ENCODE data around the gene C1QTNF12.

C1QTNF12 gene

GRCh38 chr1:1239227-1239613 lies 7.3 kb downstream of the C1QTNF12 start:
- POLR2A ChIA-PET: interaction anchor here (0.9 to 1.0 kb wide), 2 partner anchors 9 to 91 kb away, joined by 3 to 4 read pairs; no protein-coding TSS in a partner anchor
- TF ChIP-seq LEF1 (IDR thresholded peaks at IDR 0.05; ENCODE audit: borderline replicate concordance) (no peak), TARDBP (IDR thresholded peaks at IDR 0.05) (no peak), L3MBTL2 (conservative IDR thresholded peaks at IDR 0.05) (no peak), ELF4 (IDR thresholded peaks at IDR 0.05) (no peak), BHLHE40 (IDR thresholded peaks at IDR 0.05; ENCODE audit: borderline replicate concordance) (no peak), ARNT (IDR thresholded peaks at IDR 0.05) (no peak), FOXM1 (IDR thresholded peaks at IDR 0.05; ENCODE audit: borderline replicate concordance) (no peak), ZNF384 (IDR thresholded peaks at IDR 0.05) (no peak), CTBP1 (IDR thresholded peaks at IDR 0.05; ENCODE audit: borderline replicate concordance) (no peak), SUZ12 (IDR thresholded peaks at IDR 0.05) (no peak), HDGF (IDR thresholded peaks at IDR 0.05; ENCODE audit: borderline replicate concordance) (no peak), FOXA1 (IDR thresholded peaks at IDR 0.05) (no peak), FOXK2 (IDR thresholded peaks at IDR 0.05) (no peak), SP1 (IDR thresholded peaks at IDR 0.05) (no peak), NFRKB (IDR thresholded peaks at IDR 0.05) (no peak)
- TF ChIP-seq, protein P1, sequence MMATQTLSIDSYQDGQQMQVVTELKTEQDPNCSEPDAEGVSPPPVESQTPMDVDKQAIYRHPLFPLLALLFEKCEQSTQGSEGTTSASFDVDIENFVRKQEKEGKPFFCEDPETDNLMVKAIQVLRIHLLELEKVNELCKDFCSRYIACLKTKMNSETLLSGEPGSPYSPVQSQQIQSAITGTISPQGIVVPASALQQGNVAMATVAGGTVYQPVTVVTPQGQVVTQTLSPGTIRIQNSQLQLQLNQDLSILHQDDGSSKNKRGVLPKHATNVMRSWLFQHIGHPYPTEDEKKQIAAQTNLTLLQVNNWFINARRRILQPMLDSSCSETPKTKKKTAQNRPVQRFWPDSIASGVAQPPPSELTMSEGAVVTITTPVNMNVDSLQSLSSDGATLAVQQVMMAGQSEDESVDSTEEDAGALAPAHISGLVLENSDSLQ (IDR thresholded peaks at IDR 0.05): no peak
- CTCF ChIA-PET: no interaction called here
- DNase-seq (ENCODE audit: extremely low spot score): no peak

- CTCF ChIA-PET: no interaction called here
- no peak for TF ChIP-seq ZNF384 (IDR thresholded peaks at IDR 0.05)
- TF ChIP-seq, protein P1 (IDR thresholded peaks at IDR 0.05): no peak
- TF ChIP-seq BHLHE40 (IDR thresholded peaks at IDR 0.05; ENCODE audit: borderline replicate concordance): no peak
- TF ChIP-seq FOXA1 (IDR thresholded peaks at IDR 0.05): no peak
- DNase-seq (ENCODE audit: extremely low spot score): no peak
- POLR2A ChIA-PET: interaction anchor here (0.9 to 1.0 kb wide), 2 partner anchors 9 to 91 kb away, joined by 3 to 4 read pairs; no protein-coding TSS in a partner anchor
Observed at GRCh38 chr1:1238702-1239178, 7.8 kb downstream of the C1QTNF12 start.

- TF ChIP-seq, protein P1 (IDR thresholded peaks at IDR 0.05): no peak
- no peak for TF ChIP-seq SUZ12 (IDR thresholded peaks at IDR 0.05)
- TF ChIP-seq ZNF384 (IDR thresholded peaks at IDR 0.05): no peak
- TF ChIP-seq FOXK2 (IDR thresholded peaks at IDR 0.05): no peak
- no peak for TF ChIP-seq FOXA1 (IDR thresholded peaks at IDR 0.05)
- TF ChIP-seq SP1 (IDR thresholded peaks at IDR 0.05): no peak
- TF ChIP-seq LEF1 (IDR thresholded peaks at IDR 0.05; ENCODE audit: borderline replicate concordance): no peak
- no peak for TF ChIP-seq NFRKB (IDR thresholded peaks at IDR 0.05)
- TF ChIP-seq TARDBP (IDR thresholded peaks at IDR 0.05): no peak
- no peak for TF ChIP-seq CTBP1 (IDR thresholded peaks at IDR 0.05; ENCODE audit: borderline replicate concordance)
- TF ChIP-seq L3MBTL2 (conservative IDR thresholded peaks at IDR 0.05): no peak
- TF ChIP-seq HDGF (IDR thresholded peaks at IDR 0.05; ENCODE audit: borderline replicate concordance): no peak
- no peak for TF ChIP-seq FOXM1 (IDR thresholded peaks at IDR 0.05; ENCODE audit: borderline replicate concordance)
- no peak for DNase-seq (ENCODE audit: extremely low spot score)
- POLR2A ChIA-PET: no interaction called here
- CTCF ChIA-PET: no interaction called here
Observed at GRCh38 chr1:1237874-1238701, 8.4 kb downstream of the C1QTNF12 start.

DNA sequence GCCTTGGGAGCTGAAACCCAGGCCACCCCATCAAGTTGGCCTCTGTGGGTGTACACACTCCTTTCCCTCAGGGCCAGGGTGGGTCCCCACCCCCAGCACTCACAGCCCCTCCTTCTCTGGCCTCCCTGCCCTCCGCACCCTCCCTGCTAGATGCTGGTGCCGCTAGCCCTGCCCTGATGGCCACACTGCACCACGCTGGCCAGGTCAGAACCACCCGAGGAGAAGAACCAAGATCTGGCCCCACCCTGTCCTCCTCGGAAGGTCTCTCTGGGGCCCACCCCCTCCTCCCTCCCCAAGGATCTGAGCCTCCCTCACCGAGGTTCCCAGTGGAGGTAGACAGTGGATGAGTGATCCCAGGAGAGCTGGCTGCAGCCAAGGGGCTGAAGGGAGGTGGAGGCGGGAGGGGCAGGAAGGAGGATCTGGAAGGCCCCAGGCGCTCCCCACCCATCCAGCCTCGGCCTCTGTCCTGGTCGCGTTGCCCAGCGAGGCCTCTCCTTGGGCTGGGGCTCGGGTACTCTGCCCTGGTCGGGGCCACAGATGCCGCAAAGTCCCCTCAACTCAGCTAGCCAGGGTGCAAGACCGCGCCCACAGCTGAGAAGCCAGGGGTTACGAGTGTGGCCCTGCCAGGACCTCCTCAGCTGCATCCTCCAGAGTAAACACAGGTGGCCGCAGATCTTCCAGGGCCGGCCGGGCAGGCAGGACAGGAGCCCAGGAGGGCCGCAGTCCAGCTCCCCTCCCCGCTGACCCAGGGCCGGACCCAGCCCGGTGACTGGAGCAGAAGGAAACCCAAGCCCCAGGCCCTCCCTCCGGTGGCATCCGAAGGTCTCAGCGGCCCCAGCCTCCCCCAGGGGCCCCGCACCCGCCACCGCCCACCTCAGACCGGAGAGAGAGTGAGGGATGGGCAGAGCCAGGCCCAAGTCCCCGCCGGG lies 9.3 kb downstream of the C1QTNF12 start:
- POLR2A ChIA-PET: no interaction called here
- DNase-seq (ENCODE audit: extremely low spot score): no peak
- CTCF ChIA-PET: interaction anchor here (0.7 kb wide), 1 partner anchor 120 kb away, joined by 3 read pairs; no protein-coding TSS in a partner anchor
- no peak for TF ChIP-seq TARDBP (IDR thresholded peaks at IDR 0.05)
- TF ChIP-seq LEF1 (IDR thresholded peaks at IDR 0.05; ENCODE audit: borderline replicate concordance): no peak
- no peak for TF ChIP-seq ZNF384 (IDR thresholded peaks at IDR 0.05)
- TF ChIP-seq SP1 (IDR thresholded peaks at IDR 0.05): no peak
- no peak for TF ChIP-seq ARNT (IDR thresholded peaks at IDR 0.05)
- TF ChIP-seq FOXK2 (IDR thresholded peaks at IDR 0.05): no peak
- no peak for TF ChIP-seq BHLHE40 (IDR thresholded peaks at IDR 0.05; ENCODE audit: borderline replicate concordance)
- TF ChIP-seq L3MBTL2 (conservative IDR thresholded peaks at IDR 0.05): no peak
- no peak for TF ChIP-seq NFRKB (IDR thresholded peaks at IDR 0.05)
- no peak for TF ChIP-seq ELF4 (IDR thresholded peaks at IDR 0.05)
- TF ChIP-seq FOXA1 (IDR thresholded peaks at IDR 0.05): no peak
- TF ChIP-seq, protein P1 (IDR thresholded peaks at IDR 0.05): no peak
- TF ChIP-seq HDGF (IDR thresholded peaks at IDR 0.05; ENCODE audit: borderline replicate concordance): no peak

Measured in HEK293T (cell line).